GM23338 (cell line): Measurements from ENCODE around the gene DYSF. TPM values are rescaled to one million over a fixed set of nuclear protein-coding genes. Genes with fewer than 3 reads are reported as not detected.

Source experiments
- ATAC-seq: fragments of 200-7000 bp; cut with Tn5 transposase; 3 replicates; pipeline ENCODE4 v1.9.1; 2020
- DNase-seq: peaks from one replicate; pipeline ENCODE4 v3.0.0-alpha.2; 2015; ENCODE audit warnings: low spot score
- H2AFZ ChIP-seq: fragments of 200-600 bp; sonication (generic); 2 replicates; pipeline ENCODE4 v1.8.0; 2016; ENCODE audit warnings: antibody characterized with exemption, mild to moderate bottlenecking, moderate library complexity
- H3F3A ChIP-seq: fragments of 200-600 bp; sonication (generic); replicated peaks from 2 replicates; pipeline ENCODE4 v1.8.0; 2017; ENCODE audit warnings: antibody characterized with exemption, mixed run types, low read depth
- H3K27ac ChIP-seq: fragments of 200-600 bp; sonication (generic); 2 replicates; pipeline ENCODE4 v1.6.1; 2016; ENCODE audit warnings: low read depth
- H3K27me3 ChIP-seq: fragments of 200-600 bp; sonication (generic); 2 replicates; pipeline ENCODE4 v1.8.0; 2016; ENCODE audit warnings: mild to moderate bottlenecking, mixed run types, moderate library complexity; ENCODE audit not compliant: insufficient read depth
- H3K36me3 ChIP-seq: fragments of 200-600 bp; sonication (generic); 2 replicates; pipeline ENCODE4 v1.8.0; 2016; ENCODE audit warnings: mild to moderate bottlenecking; ENCODE audit not compliant: insufficient read depth
- H3K4me1 ChIP-seq: fragments of 200-600 bp; sonication (generic); 2 replicates; pipeline ENCODE4 v1.8.0; 2016; ENCODE audit warnings: mild to moderate bottlenecking, moderate library complexity; ENCODE audit not compliant: insufficient read depth
- H3K4me2 ChIP-seq: fragments of 200-600 bp; sonication (generic); 2 replicates; pipeline ENCODE4 v1.7.1; 2017; ENCODE audit warnings: mixed run types
- H3K4me3 ChIP-seq: fragments of 200-600 bp; sonication (generic); 2 replicates; pipeline ENCODE4 v1.6.1; 2016; ENCODE audit warnings: mixed run types
- H3K79me2 ChIP-seq: fragments of 200-600 bp; sonication (generic); replicated peaks from 2 replicates; pipeline ENCODE4 v1.8.0; 2017; ENCODE audit warnings: mild to moderate bottlenecking; ENCODE audit not compliant: insufficient read depth
- H3K9me2 ChIP-seq: fragments of 200-600 bp; sonication (generic); 2 replicates; pipeline ENCODE4 v1.8.0; 2017; ENCODE audit not compliant: insufficient read depth
- H4K20me1 ChIP-seq: fragments of 200-600 bp; sonication (generic); replicated peaks from 2 replicates; pipeline ENCODE4 v1.8.0; 2017; ENCODE audit warnings: mild to moderate bottlenecking; ENCODE audit not compliant: insufficient read depth
- H3K27ac Mint-ChIP-seq: 2 replicates; pipeline ENCODE4 v1.8.0; 2020; ENCODE audit warnings: inconsistent platforms, mild to moderate bottlenecking, moderate library complexity, mixed read lengths
- H3K27me3 Mint-ChIP-seq: 3 replicates; pipeline ENCODE4 v1.8.0; 2022; ENCODE audit warnings: low read depth, mild to moderate bottlenecking, moderate library complexity, mixed read lengths, inconsistent platforms; ENCODE audit not compliant: insufficient read depth, poor library complexity
- H3K36me3 Mint-ChIP-seq: 3 replicates; pipeline ENCODE4 v1.8.0; 2021; ENCODE audit warnings: low read depth, mild to moderate bottlenecking, inconsistent platforms, moderate library complexity, mixed read lengths
- H3K4me1 Mint-ChIP-seq: 3 replicates; pipeline ENCODE4 v1.8.0; 2020; ENCODE audit warnings: mild to moderate bottlenecking, inconsistent platforms, mixed read lengths
- H3K4me3 Mint-ChIP-seq: 3 replicates; pipeline ENCODE4 v1.8.0; 2021; ENCODE audit warnings: moderate library complexity, mild to moderate bottlenecking, inconsistent platforms, mixed read lengths
- H3K9me3 Mint-ChIP-seq: 3 replicates; pipeline ENCODE4 v1.8.0; 2020; ENCODE audit warnings: moderate library complexity, mild to moderate bottlenecking, inconsistent platforms, mixed read lengths
- CREB1 ChIP-seq: fragments of 250-450 bp; sonication (Bioruptor Pico); IDR thresholded peaks from 2 replicates; pipeline ENCODE4 v1.5.0; 2020; ENCODE audit warnings: low read depth, mild to moderate bottlenecking, moderate library complexity
- ETS1 ChIP-seq: IDR thresholded peaks from 2 replicates; pipeline ENCODE4 v1.6.1; 2016; ENCODE audit warnings: antibody characterized with exemption
- EZH2 ChIP-seq: fragments of 200-600 bp; sonication (generic); IDR thresholded peaks from one replicate; pipeline ENCODE4 v1.8.0; 2017; ENCODE audit warnings: antibody characterized with exemption, mild to moderate bottlenecking, low read depth; ENCODE audit not compliant: unreplicated experiment
- EZH2phosphoT487 ChIP-seq: fragments of 200-600 bp; sonication (generic); IDR thresholded peaks from one replicate; pipeline ENCODE4 v1.8.1; 2018; ENCODE audit warnings: antibody characterized with exemption; ENCODE audit not compliant: unreplicated experiment
- JUNB ChIP-seq: IDR thresholded peaks from one replicate; pipeline ENCODE4 v1.6.1; 2016; ENCODE audit warnings: antibody characterized with exemption; ENCODE audit not compliant: unreplicated experiment
- NANOG ChIP-seq: IDR thresholded peaks from 2 replicates; pipeline ENCODE4 v1.6.1; 2016; ENCODE audit warnings: antibody characterized with exemption, borderline replicate concordance
- STAT1 ChIP-seq: IDR thresholded peaks from one replicate; pipeline ENCODE4 v1.6.1; 2016; ENCODE audit warnings: antibody characterized with exemption; ENCODE audit not compliant: unreplicated experiment
- ZNF114 ChIP-seq: fragments of 250-450 bp; sonication (Bioruptor Pico); IDR thresholded peaks from 2 replicates; pipeline ENCODE4 v1.5.0; 2020; ENCODE audit warnings: mild to moderate bottlenecking, moderate library complexity
- ZNF331 ChIP-seq: fragments of 250-450 bp; sonication (Bioruptor Pico); IDR thresholded peaks from 2 replicates; pipeline ENCODE4 v1.5.0; 2020; ENCODE audit warnings: low read depth, mild to moderate bottlenecking, moderate library complexity
- ZNF462 ChIP-seq: fragments of 250-450 bp; sonication (Bioruptor Pico); IDR thresholded peaks from 2 replicates; pipeline ENCODE4 v1.5.0; 2020; ENCODE audit warnings: mild to moderate bottlenecking, moderate library complexity
- polyA plus RNA-seq: library from polyadenylated mRNA; unstranded; fragments of >200 nt; fragmentation: Nextera tagmentation; extraction: Ambion mirVana; gene quantifications from 2 replicates; pipeline ENCODE4 v1.2.1, GENCODE V29; 2016
- total RNA-seq: library from RNA; depleted of rRNA; stranded (reverse); fragments of >200 nt; shearing (Covaris generic); gene quantifications from 2 replicates; pipeline ENCODE4 v1.2.3, GENCODE V29; 2014
- TF ChIP-seq, protein P1 (sequence below), 2 experiments: fragments of 200-600 bp in 1 of 2; sonication (generic) in 1 of 2; conservative IDR thresholded peaks; 2 replicates each; pipeline versions ENCODE4 v1.5.1 to v1.6.1; 2016 to 2017; ENCODE audit warnings: antibody characterized with exemption in 2 of 2, low read depth in 2 of 2, mild to moderate bottlenecking in 2 of 2, moderate library complexity in 1 of 2

The DYSF gene
- total and polyA plus RNA-seq, 2 experiments from 2014 or later = 7.3 to 21.3 TPM

DNA sequence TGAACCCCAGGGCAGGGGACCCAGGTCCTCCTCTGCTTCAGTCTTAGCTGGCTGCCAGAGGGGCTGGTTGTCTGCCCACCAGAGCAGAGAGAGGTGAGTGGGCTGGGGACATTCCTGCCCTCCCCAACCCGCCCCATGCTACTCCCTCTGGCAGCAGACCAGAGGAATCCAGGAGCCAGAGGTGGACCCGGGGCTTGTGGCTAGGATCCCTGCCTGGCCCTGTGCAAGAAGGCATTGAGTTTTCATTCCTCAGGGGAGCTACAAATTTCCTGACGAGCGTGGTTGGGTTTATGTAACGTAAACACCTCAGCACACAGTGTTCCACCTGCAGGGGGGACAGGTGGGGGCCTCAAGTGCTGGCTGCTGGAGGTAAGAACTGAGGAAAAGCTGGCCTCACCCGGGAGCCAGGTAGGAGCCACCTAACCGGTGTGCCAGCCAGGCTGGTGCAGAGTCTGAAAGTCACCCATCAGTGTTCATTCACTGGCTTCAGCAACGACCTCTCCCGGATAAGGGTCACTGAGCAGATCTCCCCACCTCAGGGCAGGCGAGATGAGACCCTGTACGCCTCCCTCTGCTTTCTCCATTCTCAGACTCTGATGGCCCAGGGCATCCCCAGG is 246.8 kb downstream of the DYSF start (continued):
- TF ChIP-seq ZNF462 (no peak), NANOG (no peak)

DNA sequence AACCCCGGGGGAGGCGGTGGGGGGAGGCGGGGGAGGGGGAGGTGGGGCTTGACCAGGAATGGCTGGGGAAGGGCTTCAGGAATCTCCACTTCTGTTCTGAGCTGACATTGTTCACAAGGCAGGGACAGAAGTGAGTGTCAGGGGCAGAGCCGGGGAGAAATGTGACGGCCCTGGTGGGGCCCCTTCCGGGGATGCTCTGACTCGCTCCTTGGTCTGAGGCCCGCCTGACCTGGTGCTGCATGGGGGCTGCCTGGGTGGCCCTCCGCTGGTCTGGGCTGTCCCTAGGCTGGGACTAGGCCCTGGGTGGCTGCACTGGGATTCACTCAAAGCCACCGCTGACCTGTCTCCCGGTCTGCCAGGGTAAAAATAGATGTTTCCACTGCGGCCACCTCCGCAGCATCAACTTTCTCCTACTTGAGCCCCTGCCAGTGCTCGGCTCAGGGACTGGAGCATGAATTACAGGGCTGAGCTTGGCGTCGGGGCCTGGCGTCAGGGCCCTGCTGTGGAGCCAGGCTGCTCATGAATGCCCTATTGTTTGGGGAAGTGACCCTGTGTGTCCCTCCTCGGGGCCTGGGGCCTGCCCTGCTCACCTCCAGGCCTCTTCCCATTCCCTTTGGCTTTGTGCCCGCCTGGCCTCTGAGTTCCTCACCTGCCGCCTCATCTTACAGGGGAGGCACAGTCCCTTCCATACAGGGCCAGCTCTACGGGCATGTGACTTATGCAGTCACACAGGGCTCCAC is 247.5 kb downstream of the DYSF start:
- no peaks in the 10 kb centered on the region for H4K20me1 ChIP-seq
- H3F3A ChIP-seq = no peaks in the 10 kb centered on the region
- no peak overlapping the region for H3K27ac Mint-ChIP-seq
- no peaks in the 10 kb centered on the region for H3K9me2 ChIP-seq
- no peaks in the 10 kb centered on the region for H3K27me3 ChIP-seq
- peaks cover 9% of the 10 kb centered on the region for H3K4me1 Mint-ChIP-seq
- no peaks in the 10 kb centered on the region for H3K36me3 ChIP-seq
- peaks cover 3% of the 10 kb centered on the region; the same call in 1 of the 2 replicates for H3K4me1 ChIP-seq
- H3K4me3 Mint-ChIP-seq = no peak overlapping the region
- peaks cover 18% of the 10 kb centered on the region for H3K27me3 Mint-ChIP-seq
- H3K36me3 Mint-ChIP-seq = no peaks in the 10 kb centered on the region; the same call in 2 of the 3 replicates
- H3K9me3 Mint-ChIP-seq = peaks cover 9% of the 10 kb centered on the region; the same call in 1 of the 3 replicates
- H2AFZ ChIP-seq = no peak overlapping the region
- no peak overlapping the region for H3K4me2 ChIP-seq
- H3K4me3 ChIP-seq = no peak overlapping the region
- ATAC-seq (peak; percentile 43; the same call in 2 of the 3 replicates), DNase-seq (no peak)
- no peaks in the 10 kb centered on the region for H3K79me2 ChIP-seq
- H3K27ac ChIP-seq = no peak overlapping the region
- TF ChIP-seq ETS1 (no peak), JUNB (no peak), STAT1 (no peak), CREB1 (CRISPR knock-in tag) (no peak), NANOG (no peak), EZH2 (no peak), EZH2phosphoT487 (no peak), ZNF331 (CRISPR knock-in tag) (no peak), ZNF114 (CRISPR knock-in tag) (no peak)
- TF ChIP-seq, protein P1, sequence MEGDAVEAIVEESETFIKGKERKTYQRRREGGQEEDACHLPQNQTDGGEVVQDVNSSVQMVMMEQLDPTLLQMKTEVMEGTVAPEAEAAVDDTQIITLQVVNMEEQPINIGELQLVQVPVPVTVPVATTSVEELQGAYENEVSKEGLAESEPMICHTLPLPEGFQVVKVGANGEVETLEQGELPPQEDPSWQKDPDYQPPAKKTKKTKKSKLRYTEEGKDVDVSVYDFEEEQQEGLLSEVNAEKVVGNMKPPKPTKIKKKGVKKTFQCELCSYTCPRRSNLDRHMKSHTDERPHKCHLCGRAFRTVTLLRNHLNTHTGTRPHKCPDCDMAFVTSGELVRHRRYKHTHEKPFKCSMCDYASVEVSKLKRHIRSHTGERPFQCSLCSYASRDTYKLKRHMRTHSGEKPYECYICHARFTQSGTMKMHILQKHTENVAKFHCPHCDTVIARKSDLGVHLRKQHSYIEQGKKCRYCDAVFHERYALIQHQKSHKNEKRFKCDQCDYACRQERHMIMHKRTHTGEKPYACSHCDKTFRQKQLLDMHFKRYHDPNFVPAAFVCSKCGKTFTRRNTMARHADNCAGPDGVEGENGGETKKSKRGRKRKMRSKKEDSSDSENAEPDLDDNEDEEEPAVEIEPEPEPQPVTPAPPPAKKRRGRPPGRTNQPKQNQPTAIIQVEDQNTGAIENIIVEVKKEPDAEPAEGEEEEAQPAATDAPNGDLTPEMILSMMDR (conservative IDR thresholded peaks at IDR 0.05; ENCODE audit: low read depth in 2 of 2) = no peak
